Measurements from ENCODE around the gene FAM9A.

Gene FAM9A

DNA sequence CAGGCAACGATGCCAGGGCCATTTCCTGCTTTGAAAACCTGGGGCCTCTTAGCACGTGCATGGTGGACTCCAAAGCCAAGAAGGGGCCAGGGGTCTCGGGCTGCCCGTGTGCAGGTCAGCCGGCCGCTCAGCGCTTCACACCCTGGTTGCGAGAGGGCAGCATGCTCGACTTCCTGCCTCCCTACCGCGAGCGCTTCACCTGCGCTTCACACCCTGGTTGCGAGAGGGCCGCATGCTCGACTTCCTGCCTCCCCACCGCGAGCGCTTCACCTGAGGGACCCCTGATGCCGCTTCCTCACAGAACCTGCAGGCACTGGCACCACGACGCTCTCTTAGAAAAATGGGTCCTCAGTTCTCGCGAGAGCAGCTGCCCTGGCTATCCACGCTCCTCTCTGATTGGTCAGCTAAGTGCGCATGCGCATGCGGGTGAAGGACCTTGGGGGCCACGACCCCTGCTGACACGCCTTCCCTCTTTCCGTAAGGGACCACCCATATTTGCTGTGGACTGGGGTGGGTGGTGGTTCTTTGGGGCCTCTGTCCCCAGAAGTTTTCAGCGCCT, at the start of gene FAM9A:
Gene FAM9A, minus strand, starts transcription at position 343 of the 559 bp plus-strand sequence. CDS start 1,212 bp downstream, outside the sequence.
- DNase-seq, result no peak

DNA sequence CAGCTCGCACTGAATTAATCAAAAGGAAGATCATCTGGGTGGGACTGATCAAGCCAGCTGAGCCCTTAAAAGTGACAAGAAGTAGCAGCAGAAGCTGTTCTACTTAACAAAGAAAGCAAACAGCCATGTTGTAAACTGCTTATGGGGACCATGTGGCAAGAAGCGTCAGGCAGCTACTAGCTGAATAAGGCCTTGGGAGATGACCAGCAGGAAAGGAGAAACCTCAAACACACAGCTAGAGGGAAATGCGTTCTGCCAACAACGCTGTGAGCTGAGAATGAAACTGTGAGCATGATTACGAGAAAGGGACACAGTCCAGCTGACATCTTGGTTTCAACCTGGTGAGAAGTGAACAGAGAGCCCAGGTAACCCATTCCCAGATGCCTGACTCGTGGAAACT, 49.3 kb upstream of the FAM9A start:
- no peak for DNase-seq

DNA sequence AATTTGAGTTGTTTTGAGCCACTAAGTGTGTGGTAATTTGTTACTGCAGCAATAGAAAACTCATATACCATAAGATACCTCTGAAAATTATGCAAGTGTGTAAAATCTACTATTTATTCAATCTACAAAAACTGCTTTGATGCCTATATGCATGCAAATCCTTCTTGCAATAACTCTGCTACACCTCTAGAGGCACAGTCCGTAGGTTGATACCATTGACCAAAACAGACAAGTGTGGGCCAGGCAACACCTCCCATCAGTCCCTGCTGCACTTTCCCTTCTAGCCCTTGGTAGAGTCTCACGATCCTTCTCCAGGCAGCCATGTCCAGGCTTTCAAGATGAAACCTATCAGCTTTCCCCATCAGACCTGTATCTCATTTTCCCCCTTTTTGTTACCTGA, 48.8 kb upstream of the FAM9A start:
- no peak for DNase-seq

DNA sequence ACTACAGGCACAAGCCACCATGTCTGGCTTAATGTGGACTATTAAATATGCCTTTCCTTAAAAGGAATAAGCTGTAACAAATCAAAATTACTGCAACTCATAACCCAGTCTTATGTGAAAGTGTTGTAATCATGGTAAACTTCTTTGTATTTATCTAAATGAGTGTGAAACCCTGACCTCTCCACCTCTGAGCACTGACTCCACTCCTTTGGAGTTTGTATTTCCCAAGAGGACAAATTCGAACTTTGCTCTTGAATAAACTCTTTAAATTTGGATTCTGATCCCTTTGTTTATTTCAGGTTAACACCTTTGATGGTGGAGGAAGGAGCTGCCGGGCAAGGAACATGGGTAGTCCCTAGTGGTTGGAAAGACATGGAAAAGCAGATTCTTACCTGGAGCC, 48.3 kb upstream of the FAM9A start:
- DNase-seq, result no peak

DNA sequence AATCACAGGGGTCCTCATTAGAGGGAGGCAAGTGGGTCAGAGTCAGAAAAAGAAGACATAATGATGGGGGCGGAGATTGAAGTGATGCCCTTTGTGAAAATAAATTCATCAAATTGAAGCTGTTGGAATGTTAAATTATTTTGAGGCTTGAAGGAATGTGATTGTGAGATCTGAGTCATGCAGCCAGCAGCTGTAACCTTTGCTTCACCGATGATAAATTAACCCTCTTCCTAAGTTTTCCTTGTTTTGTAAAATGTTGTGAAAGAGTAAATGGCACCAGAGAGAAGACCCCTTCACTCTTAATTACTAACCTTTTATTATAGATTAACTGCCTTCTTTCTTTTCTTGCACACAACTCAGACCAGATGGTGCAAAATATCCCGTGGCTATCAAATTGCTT, 47.7 kb upstream of the FAM9A start:
- DNase-seq, result peak; percentile 65

DNA sequence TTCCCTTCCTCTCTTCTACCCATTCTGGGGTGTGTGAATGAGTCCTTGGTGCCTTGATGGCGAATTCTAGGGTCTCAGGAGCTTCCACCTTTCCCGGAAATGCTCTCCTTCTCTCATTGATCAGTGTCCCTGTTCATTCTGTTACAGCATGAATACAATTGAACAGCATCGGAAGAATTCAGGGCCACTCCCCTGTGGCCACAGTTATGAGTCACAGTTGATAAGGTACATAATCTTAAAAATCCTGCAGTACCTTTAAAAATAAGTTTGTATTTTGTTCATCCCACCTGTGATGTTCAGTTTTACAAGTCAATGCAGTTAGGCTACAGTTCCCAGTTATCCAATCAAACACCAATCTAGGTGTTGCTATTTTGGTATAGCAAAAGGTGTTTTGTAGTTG, 47.3 kb upstream of the FAM9A start:
- DNase-seq, result no peak

DNA sequence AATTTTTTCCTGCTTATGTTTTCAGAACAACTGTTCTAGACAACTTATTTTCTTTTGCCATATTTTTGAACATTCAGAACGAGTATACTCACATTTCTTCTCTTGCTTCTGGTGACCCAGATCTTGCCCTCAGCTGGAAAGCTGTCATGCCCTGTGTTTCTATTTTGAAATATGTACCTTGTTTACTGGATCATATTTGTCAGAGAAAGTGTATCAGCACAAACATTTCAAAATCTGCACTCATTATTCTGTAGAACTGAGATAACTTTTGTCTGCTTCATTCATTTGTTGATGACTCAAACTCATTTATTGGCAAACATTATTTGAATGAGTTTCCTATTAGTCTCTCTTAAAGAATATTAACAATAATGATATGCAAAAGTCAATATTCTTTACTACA, 46.2 kb upstream of the FAM9A start:
- DNase-seq, result no peak

DNA sequence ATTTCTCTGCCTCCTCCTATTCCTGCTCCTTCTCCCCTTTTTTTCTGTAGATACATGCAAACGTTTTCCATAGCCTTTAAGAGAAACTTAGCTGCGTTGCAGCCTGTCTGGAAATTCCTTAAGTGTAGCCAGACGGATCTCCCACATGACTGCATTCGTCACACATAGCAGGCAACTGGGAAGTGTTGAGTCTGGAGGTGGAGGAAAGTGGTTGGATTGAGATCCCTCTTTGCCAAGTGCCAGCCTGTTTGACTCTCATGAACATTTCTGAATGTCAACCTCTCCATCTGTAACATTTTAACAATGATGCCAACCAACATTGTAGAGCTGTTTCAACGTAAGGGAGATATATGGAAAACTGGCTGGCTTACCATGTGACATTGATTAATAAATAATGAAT, 45.1 kb upstream of the FAM9A start:
- no peak for DNase-seq

DNA sequence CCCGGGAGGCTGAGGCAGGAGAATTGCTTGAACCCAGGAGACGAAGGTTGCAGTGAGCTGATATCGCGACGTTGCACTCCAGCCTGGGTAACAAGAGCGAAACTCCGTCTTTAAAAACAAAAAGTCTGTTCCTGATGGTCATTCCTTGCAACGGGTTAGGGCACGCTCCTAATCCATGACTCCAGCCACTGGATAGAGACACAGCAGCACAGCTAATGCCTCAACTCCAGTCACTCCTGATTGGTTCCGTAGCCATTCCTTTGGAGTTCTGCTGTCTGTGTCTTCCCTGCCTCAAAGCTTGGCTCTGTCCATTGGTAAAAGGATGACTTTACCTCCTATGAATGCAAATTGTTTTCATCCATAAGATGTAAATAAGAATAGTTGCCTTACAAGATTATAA, 44.3 kb upstream of the FAM9A start:
- DNase-seq, result no peak

DNA sequence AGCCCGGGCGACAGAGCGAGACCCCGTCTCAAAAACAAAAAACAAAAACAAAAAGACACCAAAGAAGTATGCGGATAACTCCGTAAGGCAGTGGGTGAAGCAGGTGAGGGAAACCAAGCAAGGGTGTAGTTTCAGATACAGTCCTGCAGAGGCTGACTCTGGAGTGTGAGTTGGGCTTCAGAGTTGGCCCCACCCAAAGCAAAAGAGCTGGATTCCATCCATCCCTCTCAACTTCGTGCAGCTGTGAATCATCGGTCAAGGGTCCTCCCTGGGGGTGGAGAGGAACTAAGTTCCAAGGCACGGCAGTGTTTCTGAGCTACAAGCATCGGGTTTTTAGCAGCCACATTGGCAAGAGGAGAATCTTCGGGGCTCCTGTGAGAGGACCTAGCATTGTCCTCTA, 43.9 kb upstream of the FAM9A start:
- peak; percentile 59 for DNase-seq

DNA sequence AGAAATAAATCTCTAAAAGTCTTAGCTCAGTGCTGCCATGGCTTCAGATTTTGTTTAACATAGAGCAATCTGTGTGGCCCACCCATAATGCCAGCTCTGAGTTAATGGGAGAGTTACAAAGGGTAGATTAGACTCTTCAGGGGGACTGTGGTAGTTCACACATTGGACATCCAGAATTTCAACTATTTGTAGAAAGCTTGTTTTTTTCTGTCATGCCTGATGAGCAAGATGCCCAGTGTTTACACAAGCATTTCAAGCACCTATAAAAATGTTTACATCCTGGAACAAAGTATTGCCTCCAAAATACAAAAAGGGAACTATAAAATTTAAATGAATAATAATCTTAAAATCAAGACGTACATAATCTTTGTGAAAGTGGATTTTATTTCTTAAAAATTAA, 43.0 kb upstream of the FAM9A start:
- DNase-seq, result no peak

DNA sequence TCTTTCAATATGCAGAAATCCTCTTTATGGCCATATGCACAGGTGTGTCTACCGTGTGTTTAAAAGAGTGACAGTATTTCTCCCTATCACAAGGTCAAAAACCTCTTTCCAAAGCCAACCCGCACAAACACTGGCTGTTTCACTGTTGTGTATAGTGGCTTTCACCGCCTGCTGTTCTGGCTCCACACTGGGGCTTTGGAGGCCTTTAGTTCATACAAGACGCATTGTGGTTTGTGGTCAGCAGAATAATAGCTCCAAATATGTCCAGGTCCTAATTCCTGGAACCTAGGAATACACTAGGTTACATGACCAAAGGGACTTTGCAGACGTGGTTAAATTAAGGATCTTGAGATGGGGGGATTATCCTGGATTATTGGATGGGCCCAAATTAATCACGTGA, 40.7 kb upstream of the FAM9A start:
- DNase-seq, result peak; percentile 5

DNA sequence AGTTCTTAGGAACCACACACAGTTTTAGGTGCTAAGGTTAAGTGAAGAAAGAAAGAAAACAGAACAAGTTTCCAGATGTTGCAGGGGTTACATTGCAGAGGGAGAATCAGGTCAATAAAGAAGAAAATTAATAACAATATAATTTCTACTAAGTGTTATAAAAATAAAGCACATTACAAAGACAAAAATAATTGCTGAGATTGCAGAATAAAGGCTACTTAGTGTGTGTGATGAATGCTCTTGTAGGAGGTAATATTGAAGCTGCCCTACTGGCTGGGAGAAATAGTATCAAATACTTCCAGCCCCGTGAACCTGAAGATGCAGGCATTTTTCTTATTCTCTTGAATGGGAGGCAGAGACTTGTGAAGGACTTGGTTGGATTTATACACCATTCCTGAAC, 33.2 kb upstream of the FAM9A start:
- no peak for DNase-seq

DNA sequence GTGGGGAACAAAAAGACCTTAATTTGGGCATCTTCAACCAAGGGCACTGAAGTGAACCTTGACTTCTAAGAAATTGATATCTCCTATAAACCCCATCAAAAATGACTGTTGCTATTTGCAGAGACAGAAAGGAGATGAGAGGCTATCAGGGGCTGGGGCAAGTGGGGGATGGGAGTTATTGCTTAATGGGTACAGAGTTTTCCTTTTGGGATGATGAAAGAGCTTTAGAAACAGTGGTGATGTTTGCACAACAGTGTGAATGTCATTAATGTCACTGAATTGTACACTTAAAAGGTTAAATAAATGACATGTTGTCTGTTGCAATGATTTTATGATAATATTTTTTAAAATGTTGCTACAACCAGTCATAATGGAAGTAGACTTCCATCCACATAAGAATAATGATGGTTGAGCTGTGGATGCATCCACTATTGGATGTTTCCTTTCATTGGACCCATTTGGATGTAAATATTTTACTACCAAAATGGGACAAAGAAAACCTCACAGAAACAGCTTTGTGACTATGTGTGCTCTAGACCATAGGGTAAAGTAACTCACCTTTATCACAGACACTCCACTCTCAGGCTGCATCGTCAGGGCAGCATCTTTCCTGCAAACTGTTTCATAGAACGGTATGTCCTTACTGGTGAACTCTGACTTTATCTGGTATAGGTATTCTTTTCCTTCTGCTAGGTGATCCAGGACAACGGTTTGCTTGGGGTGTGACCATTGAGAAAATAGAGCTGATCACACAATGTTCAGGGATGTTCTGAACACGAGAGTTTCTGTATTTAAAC, 31.6 kb upstream of the FAM9A start:
- DNase-seq, result no peak

DNA sequence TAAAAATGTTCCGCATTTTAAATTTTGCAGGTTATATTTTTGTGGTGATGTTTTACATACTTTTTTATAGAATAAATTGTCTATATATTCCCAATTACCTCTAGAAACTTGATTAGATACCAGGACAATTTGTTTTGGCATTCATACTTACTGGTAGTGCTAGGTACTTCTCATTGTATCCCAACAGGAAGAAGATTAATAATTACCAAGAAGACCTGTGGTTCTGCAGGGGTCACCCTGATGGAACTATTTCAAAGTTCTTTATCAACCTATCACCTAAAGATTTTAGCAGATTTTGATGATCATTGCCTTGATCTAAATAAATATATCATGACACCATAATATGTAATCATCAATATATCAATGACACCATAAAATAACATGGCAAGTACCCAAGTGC, 22.5 kb upstream of the FAM9A start:
- DNase-seq, result no peak

DNA sequence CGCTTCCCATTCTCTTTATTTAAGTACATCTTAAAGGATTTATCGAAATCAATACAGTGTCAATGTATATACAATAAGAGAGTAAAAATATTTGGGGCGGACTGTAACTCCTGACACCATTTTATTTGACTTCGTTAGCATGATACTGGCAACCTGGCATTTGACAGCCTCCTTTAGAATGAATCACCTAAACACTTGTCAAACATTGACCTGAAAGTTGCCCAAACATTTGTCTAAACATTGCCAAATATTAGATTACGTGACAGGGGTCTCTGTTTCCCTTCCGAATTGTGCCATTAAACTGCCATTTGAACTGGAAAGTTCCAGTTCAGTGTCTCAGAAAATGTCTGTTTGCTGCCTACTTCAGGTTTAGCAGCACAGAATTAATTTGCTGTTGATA, 20.8 kb upstream of the FAM9A start:
- no peak for DNase-seq

DNA sequence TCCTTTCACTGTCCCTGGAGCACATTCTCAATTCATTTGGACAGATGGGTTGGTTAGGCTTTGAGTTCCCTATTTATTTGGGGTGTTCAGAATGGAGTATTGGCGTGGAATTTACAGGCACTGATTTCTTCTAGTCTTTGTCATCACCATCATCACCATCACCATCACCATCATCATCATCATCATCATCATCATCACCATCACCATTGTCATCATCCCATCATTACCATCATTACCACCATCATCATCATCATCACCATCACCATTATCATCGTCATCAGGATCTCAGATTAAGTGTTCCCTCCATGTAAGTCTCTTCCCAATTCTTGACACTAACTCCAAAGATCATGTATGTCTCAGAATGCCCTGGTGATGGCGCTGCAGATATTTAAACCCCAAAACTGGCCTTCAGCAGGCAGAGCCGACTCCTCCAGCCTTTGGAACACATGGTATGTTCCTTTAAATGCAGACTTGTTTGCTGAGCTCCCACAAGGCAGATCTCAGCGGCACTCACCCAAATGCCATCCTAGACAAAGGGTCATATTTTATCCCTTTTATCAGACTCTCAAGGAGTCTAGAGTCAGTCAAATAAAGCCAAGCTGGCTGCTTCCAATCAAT, 19.8 kb upstream of the FAM9A start:
- DNase-seq, result peak; percentile 2

DNA sequence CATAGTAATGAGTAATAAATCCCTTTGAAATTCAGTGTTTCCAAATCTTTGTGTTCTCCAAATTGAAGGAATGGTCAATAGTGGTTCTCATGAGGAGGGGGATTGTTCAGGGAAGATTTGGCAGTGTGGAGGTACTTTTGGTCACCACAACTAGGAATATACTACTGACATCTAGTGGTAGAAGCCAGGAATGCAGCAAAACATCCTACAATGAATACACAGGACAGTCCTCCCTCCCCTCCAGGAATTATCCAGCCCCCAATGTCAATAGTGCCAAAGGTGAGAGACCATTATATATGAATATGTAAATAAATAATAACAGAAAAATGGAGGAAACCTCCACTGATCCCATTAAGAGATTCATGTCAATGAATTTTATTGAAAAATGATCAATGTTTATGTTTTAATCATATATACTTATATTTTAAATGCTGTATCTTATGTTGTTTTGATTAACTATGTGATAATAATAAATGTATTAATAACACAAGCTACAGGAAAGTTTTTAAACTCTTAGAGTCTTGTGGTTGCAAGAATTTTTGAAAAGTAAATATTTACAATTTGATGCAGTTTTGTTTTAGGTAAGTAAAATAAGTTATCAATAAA, 14.4 kb upstream of the FAM9A start:
- peak; percentile 28 for DNase-seq

DNA sequence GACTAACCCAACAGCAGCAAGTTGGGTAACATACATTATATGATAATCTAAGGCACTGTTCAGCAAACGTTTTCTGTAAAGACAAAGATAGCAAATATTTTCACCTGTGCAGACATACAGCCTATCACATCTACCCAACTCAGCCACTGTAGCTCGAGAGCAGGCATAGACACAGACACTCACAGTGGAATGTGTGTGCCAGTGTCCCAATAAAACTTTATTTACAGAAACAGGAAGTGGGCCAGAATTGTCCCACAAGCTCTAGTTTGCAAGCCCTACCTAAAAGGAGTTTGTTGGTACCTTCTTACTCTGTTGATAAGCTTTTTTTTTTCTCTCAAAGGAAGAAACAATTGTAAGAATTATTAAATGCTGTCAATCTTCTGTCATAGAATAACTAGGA, 11.9 kb upstream of the FAM9A start:
- DNase-seq, result no peak

DNA sequence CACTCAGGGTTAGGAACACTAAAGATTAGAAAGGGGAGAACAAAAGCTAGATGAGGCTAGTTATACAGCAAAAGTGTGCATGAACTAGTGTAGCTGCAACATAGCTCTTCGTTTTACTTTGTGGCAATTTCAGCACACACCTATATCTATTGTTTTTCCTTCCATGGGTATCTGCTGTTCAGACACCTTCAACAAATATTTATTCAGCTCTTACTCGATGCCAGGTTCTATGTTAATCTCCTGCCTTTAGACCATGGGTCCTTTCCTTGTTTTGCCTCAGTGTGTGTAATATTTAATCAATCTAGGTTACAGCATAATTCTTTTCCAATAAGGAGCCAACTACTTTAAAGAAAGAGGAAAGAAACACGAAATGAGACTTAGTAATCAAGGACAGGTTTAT, 10.4 kb upstream of the FAM9A start:
- no peak for DNase-seq

DNA sequence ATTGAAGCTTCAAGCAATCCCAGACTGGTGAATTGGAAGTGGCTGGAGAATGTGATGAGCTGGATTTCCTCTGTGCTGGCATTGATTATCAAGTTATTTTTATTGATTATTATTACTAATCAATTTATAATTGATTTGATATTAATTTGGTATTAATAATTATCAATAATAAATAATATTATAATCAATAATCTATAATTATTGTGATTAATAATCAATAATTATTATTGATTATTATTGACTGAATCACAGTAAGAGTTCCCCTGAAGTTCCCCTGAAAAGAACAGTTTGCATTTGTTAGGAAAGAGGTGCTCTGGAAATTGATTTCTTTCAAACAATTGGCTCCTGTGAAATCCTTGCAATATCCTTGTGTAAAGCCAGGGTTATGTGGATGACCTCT, 7.5 kb upstream of the FAM9A start:
- no peak for DNase-seq

DNA sequence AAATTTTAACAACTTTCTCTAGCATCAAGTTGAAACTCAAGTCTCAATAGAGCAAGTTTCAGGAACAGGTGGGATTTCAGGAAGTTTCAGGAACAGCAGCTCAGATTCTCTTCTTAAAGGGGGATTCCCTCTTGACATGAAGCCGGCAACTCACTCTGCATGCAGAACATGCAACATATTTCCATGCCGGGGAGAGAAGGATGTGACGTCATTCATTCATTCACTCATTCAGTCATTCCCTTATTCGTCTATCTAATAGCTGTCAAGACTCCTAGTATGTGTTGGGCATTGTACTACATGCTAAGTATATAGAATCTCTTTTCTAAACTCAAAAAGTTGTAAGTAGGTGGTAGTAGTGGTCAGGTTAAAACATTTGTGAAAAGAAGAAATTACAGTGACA, 4.8 kb upstream of the FAM9A start:
- DNase-seq, result no peak

DNA sequence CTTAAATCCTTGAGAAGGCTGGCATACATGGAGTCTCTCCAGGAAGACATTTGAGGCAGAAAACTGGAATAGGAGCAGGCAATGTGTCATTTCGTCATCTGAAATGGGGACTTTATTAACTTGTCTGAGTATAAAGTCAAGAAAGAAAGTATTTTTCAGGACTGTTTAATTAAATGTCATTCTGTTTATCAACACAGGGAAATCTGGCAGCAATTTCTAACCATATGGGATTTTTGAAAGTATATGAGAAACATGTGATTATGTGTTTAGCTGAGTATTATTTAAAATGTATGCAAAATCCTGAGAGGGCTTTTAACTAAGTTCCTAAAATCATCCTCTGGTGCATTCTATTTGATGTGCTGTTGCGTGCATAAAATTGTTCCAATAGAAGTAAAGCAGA, 3.9 kb upstream of the FAM9A start:
- no peak for DNase-seq

DNA sequence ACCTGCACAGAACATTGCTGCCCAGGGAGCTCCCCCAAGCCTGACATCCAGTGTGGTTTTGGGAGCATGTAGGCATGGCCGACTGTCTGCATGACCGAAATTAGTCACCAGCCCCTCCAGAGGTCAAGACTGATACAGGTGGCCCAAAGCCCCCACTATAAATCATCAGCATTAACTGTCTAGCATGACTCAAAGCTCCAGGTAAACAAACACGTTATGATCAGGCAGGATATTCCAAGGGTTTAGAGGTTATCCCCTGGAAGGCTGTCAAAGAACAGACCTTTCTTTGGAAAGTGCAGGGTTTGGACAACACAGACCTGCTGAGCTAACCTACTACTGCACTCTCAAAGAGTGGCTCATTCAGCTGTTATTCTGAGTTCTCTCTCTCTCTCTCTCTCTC, 2.1 kb upstream of the FAM9A start:
- no peak for DNase-seq
